Activated CD4-positive, CD25-positive, alpha-beta regulatory T cell treated with anti-CD3 and anti-CD28 coated beads, Interleukin-2, amount 50 U/mL, for 24 hours (primary cell): ENCODE measurements around the gene MGAT1.

ENCODE experiments used
- ATAC-seq, 2 donors: fragments of 150-1000 bp; cut with Tn5 transposase; one replicate each; pipeline ENCODE4 v1.10.0; 2021; ENCODE audit warnings: mild to moderate bottlenecking in 1 of 2, moderate library complexity in 1 of 2

MGAT1 gene

DNA sequence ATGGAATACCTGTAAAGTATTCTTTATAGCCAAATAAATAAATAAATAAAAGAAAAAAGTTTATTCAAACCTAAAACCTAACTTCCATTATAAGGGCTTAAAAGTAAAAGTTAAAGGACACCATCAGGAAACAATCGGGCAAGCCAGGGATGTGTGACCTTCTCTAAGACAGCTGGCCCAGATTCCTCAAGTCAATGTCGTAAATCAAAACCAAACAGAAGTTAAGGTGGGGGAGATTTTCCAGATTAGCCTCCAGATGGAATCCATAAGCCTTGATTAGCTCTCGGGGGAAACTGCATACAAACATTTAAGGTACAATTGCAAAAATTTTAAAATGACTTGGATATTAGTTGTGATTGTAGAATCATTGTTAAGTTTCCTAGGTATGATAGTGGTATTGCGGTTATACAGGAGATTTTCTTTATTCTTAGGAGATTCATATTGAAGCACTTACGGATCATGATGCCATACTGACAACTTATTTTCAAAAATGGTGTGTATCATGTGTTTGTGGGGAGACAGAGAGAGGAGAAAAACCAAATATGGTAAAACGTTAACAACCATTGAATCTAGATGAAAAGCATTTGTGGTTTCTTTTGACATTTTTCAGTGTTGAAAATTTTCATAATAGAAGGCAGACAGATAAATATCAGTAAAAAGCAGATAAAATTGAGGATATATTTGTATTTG, 21.5 kb upstream of the MGAT1 start:
- no peak for ATAC-seq

DNA sequence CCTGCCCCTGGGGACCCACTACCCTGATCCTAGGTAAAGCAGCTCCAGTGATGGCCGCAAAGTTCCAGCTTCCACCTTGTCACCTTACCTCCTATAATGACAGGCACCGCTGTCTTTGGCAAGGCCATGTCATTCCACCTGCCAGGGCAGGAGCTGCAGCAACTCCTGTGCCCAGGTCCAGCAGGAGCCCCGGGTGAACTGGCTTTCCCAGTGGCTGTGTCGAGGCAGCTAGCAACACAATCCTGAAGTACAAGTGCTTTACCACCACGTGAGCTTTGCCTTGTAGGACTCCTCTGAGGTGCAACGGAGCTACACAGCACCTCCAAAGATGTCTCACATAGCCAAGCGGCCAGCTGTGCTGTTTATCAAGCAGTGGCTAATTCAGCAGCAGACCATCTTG, 20.7 kb upstream of the MGAT1 start:
- ATAC-seq, result no peak

DNA sequence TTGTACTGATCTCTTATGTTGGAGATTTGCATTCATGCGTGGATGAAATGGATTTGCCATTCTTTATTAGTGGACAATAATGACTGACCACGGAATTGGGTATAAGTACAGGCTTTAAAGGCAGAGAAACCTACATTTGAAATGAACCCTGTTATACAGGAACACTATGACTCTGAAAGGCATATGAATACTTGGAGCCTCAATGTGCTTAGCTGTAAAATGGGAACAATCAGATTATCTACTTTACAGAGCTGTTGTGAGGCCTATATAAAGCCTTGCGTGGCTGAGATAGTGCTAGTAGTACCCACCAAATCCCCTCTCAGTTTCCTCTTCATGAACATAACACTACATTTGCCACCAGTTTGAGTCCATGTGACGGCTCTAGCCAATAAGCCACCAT, 18.9 kb upstream of the MGAT1 start:
- ATAC-seq, result no peak

DNA sequence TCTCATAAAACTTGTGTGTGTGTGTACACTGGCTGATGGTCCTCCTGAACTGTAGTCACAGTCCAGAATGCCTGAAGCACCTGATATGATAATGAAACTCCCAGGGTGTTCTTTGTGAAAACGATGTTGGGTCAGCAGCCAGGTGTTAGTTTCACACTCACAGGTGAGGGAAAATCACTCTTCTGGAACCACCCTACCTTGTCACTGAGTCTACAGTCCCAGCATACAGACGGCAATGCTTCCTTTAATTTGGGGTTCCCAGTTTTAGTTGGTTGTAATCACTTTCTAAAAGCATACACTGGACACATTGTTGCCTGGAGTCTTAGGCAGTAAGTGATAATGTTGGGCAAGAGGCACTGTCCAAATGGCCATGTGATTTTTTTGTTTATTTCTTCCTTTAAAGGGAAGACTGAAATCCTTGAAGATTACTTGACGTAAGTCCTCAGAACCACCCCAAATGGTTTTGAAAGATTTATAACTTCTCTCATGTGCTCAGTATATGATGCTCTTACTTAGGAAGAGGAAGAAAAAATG, 18.2 kb upstream of the MGAT1 start:
- no peak for ATAC-seq

DNA sequence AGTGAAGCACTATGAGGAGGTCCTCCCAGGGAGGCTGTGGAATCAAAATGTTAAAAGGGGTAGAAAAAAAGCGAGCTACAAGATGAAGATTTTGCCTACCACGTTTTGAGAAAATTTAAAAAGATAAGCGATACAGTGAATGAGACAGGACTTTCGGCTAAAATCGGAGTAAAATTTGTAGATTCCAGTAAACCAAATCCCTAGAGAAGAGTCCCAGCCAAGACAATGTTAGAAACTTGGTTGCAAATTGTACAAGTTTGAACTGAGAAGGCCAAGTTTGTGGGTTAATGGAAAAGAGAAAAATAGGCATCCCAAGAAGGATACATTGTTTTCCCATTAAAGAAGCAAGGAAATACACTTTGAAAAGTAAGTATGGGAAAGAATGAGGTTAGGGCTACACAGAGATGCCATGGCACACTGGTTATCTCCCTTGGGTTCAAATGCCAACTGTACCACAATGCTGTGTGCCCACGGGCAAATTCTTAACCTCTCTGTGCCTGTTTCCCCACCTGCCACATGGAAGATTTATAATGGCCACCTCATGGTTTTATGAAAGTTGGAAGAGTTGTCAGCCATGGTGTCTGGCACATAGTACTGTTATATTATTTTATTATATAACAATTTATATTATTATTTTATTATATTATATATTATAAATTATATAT, 16.2 kb upstream of the MGAT1 start:
- no peak for ATAC-seq

DNA sequence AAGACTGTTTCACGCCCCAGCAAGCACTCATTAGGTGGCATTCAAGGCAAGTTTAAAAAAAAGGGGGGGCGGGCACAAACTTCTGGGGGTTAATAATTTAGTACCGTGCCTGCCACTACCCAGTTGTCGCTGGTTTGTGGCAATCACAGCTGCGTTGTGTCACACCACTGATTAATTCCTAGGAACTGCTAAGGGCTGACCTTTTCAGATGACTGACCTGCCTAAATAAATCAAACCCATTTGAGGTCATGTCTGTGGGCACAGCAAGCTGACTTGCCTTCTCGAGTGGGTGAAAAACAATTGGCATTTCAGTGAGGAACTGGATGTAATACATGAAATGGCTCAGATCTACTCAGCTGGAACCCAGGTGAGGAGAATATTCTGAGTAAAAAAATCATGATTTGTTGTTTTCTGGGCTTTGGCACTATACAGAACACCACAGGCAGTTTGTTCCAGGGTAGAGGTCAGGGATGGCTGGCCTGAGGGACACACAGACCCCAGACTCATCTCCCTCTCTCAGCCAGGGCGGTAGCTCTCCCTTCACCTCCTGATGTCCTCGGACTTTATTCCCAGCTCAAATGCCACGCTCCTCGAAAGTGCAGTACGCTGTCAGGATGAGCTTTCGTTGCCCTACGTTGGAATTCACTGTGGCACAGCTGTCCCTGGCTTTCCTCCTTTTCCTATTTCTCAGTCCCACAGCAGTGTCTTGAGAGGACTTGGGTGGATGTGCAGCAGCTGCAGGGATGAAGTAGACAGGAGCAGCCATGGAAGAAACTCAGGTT, 15.5 kb upstream of the MGAT1 start:
- peak in 1 of 2 donors; percentile 25 for ATAC-seq

DNA sequence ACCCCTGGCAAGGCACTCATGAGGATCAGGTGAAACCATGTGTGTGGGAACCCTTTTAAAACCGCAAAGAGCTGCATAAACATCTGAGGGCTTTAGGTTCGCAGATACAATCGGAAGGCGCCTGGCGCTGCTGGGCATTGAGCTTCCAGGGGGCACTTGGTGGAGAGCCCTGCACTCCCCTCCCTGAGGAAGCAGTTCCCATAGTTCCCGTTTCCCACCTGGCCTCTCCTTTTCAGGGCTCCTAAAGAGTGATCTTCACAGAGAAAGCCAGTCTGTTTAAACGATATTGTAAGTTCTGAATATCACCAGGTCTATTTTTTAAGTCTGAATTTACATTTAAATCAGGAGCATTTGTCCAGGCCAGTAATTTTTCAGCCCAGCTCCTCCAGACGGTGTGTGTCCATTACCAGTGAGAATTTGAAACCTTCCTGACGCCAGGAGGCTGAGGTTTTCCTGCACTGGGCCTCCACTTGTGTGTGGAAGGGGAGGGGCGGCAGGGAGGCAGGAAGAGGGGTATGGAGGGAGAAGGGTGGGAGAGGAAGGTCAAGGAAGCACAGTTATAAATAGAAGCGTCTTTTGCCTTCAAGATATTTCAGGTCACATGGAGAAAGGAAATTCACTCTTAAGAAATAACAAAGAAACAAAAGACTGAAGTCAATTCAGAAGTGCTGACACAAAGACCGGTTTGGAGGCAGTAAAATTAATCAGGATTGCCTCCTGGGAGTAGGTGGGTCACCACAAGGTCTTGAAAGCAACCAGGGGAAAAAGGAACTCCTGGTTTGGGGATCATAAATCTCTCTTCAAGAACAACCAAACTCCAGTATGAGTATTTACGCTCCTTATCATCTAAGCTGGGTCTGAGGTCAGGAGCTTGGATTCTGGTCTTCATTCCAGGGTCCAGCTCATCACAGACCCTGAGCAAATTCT, 14.3 kb upstream of the MGAT1 start:
- ATAC-seq, result no peak

DNA sequence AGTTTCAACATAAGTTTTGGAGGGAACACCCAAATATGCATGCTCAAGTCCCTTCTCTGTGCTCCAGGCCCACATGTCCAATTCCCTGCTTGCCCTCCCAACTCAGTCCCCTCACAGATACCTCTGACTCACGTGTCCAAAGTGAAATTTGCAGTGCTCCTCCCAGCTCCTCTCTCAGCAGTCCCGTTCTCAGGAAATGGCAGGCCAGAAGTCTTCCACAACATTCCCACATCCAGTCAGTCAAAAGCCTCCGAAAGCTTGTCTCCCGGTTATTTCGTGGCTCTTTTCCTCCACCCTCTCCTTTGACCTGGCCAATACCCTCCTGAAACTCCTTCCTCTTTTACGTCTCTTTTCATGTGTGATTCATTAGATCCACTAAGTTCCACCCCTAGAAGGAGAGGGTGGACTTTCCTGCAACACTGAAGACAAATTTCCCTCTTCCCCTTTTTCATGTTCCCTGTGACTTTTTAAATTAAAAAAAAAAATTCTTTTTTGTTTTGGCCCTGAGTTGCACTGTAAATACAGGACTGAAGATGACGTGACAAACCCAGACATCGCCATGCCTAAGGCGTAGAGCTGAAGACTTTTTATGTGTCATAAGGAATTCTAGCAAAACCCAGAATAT, 12.8 kb upstream of the MGAT1 start:
- ATAC-seq, result no peak

DNA sequence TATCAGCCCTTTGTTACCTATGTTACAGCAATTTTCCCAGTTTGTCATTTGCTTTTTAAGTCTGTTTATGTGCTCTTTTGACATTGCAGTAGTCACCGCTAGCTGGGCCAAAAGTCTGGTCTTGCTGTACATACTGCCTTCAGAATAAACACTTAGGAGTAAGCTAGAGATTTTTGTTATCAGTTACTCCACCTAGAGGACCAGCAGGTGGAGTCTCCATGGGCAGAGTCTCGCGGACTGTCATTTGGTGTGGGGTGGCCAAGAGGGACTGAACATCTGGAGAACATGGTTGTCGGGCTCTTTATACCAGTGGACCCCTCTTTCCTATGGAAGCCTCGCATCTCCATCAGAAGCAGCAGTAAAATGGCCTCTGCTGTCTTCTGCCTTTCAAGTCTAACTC, 10.8 kb upstream of the MGAT1 start:
- no peak for ATAC-seq

DNA sequence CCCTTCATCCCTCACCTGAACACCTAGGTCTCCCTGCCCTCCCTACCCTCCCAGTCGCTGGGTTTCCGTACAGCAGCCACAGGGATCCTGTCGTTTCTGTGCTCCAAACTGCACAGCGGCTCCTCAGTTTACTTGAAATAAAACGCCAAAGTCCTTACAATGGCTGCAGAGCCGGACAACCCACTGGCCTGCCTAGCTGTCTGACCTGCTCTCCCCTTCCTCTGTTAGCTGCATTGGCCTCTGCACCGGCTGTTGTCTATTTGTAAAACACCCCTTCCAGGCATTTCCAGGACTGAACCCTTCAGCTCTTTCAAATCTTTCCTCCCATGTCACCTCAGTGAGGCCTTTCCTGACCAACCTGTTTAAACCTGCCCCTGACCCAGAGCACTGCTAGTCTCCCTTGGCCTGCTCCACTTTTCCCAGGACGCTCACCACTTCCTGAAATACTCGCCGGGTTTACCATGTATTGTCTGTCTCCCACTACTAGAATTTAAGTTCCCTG, 9.1 kb upstream of the MGAT1 start:
- no peak for ATAC-seq

DNA sequence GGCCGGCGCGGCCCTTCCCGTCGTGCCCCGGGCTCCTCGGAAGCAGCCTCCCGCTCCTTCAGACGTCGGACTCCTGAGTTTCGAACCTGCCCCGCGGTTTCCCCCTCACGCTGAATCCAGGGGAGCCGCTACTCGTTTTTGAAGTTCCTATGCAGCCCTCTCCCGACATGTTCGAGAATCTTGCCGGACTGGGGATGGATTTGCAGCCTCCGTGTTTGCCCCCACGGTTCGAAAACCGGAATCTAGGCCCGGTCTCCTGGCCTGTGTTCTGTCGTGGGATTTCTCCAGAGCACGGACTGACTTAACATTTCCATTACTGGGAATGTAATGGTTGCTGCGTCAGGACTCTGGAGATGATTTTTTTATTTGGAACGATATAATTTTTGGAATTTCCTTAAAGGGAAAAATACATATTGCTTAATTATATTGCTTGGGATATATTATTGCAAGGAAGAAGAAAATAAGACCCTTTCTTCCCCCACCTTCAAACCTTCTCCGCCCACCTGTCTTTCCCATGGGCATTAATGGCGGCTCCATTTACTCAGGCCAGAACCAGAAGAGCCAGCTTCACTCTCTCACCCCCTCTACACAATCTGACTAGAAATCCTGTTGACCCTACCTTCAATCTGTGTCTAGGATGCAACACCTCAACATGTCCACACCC, 8.5 kb upstream of the MGAT1 start:
- no peak for ATAC-seq

DNA sequence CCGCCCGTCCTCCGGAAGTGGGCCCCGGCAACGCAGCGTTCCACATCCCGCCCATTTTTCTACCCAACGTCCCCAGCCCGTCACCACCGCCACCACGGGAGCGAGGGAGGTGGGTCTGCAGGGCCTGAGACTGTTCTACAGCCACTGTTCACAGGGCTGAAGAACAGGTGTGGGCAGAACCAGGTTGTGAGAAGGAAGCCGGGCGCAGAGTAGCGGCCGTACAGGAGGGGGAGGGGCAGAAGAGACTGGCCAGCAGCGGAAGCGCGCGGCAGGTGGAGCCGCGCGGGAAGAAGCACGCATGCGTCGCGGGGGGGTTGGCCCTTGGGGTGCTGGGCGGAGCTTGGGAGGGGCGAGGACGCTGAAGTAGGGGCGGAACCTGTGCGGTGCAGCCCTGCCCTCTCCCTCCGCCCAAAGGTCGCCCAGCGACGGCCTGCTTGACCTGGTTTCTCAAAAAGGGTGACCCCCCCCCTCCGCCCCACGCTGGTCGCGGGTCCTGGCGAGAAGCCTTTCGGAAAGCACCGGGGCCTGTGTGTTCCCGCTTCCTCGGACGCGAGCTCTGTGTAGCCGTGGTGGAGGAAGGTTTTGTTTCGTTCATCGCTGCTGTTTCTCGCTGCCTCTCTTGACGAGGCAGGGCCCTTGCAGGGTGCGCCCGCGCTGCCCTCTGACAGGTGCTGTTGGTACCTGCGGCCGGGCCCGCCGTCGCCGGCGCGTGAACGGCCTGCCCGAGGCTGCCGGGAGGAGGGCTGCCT, 7.8 kb upstream of the MGAT1 start:
- ATAC-seq, result peak; percentile 73 to 77

DNA sequence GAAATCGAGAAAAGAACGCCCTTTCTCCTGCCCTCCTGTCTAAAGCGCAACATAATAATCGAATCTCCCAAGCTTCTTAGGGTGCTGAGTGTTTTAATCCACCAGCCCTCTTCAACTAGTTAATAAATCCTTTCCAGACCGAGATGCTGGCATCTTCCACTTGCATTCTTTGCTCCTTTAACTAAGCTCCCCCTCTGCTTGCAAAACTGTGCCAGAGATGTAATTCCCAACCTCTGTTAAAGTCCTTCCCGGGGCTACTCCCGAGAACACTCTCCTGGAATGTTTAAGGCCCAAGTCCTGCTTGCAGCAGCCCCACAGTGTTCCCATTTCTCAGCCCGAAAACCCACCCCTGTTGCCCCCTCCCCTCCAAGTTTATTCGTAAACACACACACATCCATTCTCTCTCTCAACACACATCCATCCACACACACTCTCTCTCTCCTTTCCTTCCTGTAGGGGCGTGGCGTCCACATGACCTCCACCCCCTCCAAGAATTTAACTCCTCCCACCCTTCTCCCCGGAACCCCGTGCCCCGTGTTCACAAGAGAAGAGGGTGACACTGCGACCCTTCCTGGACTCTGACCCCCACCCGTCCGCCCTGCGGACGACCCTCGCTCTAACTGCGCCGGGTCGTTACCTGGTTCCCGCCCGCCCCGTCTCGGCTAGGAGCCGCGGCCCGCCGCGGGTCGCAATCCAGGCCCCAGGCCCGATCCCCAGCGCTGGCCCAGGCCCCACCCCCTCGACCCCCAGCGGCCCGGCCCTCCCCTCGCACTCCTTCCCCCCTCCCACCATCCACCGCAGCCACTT, 7.0 kb upstream of the MGAT1 start:
- peak; percentile 73 to 74 for ATAC-seq

DNA sequence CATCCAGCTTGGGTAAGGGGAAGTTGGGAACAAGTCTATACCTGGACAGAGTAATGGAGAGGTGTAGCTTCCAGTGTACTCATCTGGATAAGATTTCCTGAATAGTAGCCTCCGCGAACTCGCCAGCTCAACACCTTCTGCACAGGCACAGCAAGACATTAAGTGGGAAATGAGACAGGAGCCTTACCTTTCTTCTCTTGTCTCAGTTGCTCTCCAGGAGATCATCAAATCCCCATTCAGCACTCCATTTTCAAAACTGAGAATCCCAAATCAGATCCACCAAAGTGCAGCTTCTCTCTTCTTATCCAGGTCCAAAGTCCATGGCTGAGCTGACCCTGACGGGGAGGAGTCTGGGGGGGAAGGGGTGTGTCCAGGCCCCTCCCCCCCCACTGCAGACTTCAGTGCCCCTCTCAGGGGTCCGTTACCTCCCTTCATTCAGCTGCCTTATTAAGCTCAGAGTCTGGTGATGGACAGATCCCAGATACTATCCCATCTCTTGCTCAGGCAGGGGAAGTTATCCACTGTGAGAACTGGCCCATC, 5.9 kb upstream of the MGAT1 start:
- no peak for ATAC-seq

DNA sequence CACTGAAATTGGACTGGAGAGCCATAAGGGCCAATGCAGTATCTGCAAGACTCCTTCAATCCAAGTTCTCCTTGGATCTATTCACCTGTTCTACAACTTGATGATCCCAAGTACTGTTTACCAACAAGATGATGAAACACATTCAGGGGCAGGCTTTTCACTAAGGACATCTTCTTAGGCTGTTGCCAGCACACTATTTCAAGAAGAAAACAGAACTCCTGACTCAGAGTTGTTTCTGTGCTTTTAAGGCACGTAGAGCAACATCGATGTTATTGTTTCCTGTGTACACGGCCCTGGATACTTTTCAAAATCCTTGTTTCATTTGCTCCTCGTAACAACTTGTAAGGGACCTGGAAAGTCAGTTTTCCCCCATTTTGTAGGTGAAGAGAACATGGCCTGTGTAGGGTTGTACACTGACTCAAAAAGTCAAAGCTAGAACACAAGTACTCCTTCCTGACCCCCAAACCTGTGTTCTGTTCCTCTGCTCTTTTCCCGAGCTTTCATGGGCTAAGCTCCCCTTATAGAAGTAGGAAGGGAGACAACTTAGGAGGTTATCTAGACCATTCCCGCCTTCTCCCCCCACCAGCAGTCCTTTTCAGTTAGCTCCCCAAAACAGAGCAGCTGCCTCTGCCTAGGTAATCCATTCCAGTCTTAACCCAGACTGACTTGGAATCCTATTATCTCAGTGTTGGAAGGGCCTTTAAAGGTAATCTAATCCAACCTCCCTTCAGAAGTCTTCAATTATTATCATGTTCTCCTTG, 5.2 kb upstream of the MGAT1 start:
- no peak for ATAC-seq

DNA sequence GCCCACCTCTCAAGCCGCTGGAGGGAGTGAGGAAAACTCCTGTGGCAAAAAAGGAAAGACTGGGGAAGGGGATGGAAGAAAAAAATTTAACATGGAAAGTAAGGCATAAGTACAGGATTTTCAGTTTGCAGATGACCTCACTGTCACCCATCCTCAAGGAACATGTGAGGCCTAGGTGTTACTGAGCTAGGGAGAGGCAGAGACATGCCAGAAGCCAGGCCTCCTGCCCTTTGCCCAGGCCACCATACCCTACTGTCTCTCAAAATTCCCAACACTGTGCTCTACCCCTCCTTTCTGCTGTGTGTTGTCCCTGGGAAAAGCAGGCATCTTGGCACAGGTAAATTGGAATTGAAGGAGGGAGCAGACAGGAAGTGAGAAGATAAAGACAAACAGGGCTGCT, 4.4 kb upstream of the MGAT1 start:
- no peak for ATAC-seq

DNA sequence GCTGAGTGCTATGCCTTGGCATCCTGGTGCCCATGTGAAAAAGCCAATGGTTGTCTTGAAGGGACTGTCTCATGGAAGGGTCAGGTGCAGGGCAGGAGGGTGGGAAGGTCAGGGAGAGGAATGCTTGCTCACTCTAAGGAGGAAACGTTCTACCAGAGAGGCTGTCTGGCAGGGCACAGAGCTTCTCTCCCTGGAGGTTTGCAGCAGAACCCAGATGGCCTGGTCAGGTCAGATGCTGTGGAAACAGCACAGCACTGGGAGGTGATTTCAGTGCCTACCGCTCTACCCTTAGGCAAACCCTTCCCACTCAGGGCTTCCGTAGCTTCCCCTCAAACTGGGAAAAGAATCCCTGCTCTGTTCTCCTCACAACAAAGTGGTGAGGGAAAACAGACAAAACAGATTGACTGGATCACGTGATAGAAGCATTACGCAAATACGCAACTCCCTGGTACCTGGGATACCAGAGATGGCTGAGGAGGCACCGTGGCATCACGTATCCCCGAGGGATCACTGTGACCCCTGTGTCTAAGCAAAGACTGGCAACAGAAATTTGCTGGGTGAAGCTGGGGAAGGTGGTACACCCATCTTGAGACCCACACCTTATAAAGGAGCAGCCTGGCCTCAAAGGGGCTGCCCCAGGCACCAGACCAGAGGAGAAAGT, 3.9 kb upstream of the MGAT1 start:
- ATAC-seq, result no peak

DNA sequence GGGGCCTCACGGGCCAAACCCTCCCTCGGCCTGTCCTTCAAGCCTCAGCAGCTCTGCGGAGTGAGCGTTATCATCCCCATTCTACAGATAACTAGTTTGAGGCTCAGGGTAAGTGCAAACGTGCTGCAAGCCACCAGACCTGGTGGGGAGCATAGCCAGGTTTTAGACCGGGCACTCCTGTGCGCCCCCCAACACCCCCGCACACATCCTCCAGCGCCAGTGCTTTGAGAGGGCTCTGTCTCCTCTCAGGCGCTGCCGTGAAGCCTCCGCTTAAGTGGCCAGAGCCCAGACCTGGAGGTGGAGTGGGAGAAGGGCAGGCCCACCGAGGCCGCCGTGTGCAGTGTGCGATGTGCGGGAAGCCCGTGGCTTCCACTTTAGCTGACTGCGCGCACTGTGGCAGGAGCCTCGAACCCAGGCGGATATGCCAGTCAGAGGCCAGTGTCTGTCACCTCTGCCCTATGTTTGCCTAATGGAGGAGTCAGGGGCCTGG, 1.6 kb upstream of the MGAT1 start:
- ATAC-seq, result peak; percentile 0 to 4
